Gastroesophageal sphincter (tissue), 3 donors: ENCODE data around the gene PABPN1L.

Experiments
- CTCF ChIP-seq, 4 experiments: fragments of 200-600 bp in 2 of 4; fragments of 450-650 bp in 2 of 4; sonication (generic) in 1 of 4; IDR thresholded peaks; one replicate each; pipeline ENCODE4 v1.5.1; 2017 to 2019; ENCODE audit warnings: antibody characterized with exemption in 4 of 4, mild to moderate bottlenecking in 2 of 4, moderate library complexity in 2 of 4
- EP300 ChIP-seq: sonication (generic); formaldehyde crosslinking; IDR thresholded peaks from one replicate; pipeline ENCODE4 v1.6.1; 2017; ENCODE audit warnings: antibody characterized with exemption, mild to moderate bottlenecking
- POLR2AphosphoS5 ChIP-seq: sonication (generic); formaldehyde crosslinking; IDR thresholded peaks from one replicate; pipeline ENCODE4 v1.6.1; 2017; ENCODE audit warnings: antibody characterized with exemption

- no peak for TF ChIP-seq EP300
- TF ChIP-seq CTCF (IDR thresholded peaks at IDR 0.05) = no peak
- no peak for TF ChIP-seq POLR2AphosphoS5
Measured at GRCh38 chr16:88909431-88910210, 43.2 kb upstream of the PABPN1L start.
